ENCODE results near the gene HPSE2.

The HPSE2 gene

DNA sequence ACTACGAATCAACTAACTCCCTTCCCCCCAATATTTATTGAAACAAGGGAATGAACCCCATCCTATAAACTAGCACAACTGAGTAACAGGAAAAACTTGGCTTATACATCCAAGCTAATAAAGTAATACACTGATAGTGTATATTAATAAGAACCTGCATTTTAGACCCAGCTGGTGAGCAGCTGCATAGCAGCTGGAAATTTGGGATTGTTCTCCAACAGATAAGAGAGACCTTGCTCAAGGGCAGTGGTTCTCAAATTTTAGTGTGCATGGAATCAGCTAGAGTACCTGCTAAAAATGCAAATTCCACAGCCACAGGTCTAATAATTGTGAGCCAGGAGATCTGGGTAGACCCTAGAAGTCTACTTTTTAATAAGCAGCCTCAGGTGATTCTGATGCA, 404.3 kb downstream of the HPSE2 start:
- no peak for FAIRE-seq

DNA sequence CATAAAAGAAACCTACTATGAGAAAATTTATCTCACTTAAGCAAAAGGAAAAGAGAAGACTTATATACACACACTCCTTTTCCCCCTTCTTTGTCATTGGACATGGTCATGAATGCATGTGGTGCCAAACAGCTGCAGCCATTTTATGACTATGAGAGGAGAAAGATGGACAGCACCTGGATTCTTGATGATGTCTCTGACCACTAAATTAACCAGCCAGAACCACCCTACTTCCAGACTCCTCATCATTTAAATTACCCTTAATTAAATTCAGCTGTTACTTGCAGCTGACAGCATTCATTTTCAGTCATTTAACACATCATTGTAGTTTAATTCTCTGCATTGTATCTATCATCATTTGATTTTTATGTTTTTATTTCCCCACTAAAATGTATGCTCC, 409.9 kb downstream of the HPSE2 start:
- FAIRE-seq: no peak

DNA sequence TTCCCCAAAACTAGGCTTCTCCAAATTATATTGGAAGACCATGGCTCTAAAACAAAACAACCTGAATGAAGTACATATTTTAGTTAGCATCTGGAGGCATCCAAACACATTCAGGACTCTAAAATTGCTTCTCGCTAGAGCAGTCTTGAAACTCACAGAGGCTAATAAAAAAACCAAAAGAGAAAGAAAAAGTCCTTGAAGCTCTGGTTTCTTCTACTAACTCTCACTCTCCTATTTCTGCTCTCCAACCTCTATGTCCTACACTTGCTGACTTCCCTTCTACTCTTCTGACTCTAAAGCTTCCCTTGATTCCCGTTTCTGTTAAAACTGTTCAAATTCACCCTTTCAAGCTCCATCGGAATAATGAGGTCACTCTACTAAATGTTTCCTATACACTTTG, 418.3 kb downstream of the HPSE2 start:
- no peak for FAIRE-seq

DNA sequence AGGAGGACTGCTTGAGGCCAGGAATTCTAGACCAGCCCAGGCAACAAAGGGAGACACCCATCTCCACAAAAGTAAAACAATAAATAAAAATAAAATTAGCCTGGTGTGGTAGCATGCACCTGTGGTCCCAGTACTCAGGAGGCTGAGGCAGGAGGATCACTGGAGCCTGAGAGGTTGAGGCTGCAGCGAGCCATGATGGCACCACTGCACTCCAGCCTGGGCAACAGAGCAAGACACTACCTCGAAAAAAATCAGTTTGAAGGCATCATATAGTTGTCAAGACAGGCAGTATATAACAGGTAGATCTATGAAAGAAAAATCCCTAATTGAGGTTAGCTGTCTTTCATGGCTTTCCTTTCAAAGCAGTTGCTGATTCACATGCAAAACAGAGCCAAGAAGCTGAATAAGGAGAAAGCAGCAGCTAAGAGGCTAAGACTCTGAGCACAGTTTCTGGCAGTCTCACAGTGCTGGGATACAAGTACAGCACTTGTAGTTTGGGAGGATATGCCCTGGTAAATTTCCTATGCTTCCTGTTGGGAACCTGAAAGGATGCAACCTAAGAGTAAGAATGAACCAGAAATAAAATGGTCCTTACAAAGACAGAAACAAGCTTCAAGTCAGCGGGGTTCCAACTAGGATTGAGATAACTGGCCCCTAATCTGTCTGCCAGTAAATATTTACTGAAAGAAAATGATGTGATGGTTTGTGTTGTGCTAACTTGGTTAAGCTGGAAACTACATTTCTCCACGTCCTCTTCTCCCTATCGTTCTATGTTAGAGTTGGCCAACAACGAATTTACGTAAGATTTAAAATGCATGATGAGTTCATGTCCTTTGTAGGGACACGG, 420.4 kb downstream of the HPSE2 start:
- no peak for FAIRE-seq

DNA sequence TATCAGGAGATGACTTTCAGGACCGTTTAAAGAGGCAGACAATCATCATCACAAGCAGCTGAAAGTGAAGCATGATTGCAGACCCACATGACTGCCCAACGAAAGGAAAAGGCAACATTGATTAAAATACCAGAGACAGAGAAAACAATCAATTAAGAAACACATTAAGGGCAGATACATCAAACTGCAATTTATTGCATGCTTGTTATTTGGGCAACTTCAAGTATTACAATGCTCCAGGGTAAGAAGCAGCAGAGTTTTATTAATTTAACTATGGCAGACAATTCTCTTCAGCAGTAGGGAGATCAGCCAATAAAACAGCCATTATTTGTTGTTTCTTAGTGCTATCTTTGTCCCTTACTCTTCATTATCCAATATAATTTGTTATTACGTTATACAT, 421.2 kb downstream of the HPSE2 start:
- no peak for FAIRE-seq

DNA sequence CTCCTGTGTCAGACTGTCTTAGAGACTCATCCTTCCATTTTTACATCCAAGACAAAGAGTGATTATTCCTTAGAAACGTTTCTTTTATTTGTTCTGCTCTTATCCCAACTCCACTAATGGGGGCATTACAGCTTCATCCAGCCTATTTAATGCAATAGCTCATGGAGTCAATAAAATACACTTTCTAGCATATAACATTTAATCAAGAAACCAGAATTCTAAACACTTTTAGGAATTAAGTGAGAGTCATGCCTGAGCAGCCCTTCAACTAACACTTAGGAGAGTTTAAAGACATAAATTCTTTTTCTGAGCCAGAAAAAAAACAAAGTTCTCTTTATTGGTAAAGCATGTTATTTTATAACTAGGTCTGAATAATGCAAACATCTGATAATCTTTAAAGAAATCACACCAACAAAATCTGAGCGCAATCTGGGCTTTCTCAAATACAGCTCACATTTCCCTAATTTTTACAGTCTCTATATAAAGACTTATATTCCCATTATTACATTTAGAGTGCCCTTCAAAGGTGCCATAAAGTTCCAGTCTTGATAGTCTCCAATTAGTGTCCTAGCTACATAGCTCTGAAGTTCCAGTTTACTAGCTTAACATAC, 427.3 kb downstream of the HPSE2 start:
- FAIRE-seq: no peak

DNA sequence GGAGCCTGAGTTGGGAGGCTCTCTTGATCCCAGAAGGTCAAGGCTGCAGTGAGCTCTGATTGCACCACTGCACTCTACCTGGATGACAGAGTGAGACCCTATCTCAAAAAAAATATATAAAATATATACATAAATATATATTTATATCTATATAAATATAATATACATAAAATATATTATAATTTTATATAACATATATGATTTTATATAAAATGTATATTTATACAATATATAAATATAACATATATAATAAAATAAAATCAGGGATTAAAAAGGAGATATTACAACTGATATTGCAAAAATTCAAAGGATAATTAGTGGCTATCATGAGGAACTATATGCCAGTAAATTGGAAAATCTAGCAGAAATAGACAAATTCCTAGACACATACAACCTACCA, 435.4 kb downstream of the HPSE2 start:
- FAIRE-seq: peak; percentile 82

DNA sequence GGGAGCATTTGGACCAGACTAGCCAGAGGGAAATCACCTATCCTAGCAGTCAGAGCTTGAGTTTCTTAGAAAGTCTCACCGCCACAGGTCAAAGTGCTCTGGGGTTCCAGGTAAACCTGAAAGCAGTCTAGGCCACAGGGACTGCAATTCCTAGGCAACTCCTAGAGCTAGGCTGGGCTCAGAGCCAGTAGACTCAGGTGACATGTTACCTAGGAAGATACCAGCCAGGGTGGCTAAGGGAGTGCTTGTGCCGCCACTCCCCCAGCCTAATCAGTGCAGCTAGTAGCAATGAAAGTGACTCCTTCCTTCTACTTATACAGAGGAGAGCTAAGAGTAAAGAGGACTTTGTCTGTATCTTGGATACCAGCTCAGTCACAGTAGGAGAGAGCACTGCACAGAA, 440.2 kb downstream of the HPSE2 start:
- no peak for FAIRE-seq

DNA sequence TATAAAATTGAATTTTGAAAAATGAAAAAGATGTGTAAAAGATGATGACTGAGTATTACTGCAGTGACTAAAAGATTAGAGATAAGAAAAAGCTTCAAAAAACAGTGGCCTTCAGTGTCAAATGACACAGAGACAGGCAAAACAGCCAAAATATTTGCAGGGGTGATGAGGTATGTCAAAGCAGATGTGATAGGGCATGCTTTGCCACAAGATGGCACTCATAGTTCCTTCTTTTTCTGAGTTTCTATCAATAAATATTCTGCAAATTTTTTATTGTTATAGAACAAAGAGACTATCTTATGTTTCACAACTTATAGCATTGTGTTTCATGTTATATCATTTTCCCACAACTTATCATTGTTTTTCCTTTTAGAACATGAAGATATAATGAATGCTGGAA, 444.8 kb downstream of the HPSE2 start:
- FAIRE-seq: no peak

DNA sequence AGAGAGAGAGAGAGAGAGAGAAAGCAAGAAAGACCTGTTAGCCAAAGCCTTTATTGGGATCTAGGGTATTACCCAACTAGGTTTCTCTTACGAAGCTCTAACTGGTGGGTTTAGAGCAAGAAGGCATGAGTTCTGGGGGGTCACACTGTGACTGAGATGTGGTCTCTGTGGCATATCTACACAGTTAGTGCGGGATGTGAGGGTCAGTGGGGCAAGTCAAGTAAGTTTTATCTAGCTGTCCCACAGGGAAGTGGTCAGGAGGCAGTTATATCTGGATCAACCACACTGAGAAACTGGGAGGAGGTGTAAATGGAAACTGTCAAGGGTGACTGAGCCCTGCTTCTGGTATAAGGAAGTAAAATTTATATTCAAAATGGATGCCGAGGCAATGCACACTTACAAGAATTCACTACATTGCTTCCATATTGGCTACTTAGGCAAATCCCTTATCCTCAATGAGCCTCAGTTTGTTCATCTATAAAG, 457.3 kb downstream of the HPSE2 start:
- no peak for FAIRE-seq

DNA sequence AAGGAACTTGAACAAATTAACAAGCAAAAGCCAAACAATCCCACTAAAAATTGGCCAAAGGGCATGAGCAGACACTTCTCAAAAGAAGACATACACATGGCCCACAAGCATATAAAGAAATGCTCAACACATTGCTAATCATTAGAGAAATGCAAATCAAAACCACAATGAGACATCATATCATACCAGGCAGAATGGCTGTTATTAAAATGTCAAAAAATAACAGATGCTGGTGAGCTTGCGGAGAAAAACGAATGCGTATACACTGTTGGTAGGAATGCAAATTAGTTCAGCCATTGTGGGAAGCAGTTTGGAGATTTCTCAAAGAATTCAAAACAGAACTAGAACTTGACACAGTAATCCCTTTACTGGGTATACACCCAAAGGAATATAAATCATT, 477.2 kb downstream of the HPSE2 start:
- FAIRE-seq: no peak

DNA sequence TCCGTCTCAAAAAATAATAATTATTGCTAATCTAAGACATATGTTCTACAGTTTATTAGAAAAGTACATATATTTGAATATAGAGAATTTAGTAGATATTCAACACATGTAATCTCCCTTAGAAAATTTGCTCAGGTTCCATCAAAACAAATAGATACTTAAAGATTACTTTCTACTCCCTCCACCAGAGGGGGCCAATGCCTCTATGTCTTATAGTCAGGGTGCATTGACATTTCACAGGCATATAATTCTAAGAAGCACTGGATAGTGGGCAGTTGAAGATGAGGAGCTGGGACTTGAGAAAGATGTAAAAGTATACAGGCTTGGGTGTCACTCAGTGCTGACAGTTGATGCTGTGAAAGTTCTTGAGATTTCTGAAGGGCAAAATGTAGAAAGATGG, 487.4 kb downstream of the HPSE2 start:
- FAIRE-seq: peak; percentile 61

DNA sequence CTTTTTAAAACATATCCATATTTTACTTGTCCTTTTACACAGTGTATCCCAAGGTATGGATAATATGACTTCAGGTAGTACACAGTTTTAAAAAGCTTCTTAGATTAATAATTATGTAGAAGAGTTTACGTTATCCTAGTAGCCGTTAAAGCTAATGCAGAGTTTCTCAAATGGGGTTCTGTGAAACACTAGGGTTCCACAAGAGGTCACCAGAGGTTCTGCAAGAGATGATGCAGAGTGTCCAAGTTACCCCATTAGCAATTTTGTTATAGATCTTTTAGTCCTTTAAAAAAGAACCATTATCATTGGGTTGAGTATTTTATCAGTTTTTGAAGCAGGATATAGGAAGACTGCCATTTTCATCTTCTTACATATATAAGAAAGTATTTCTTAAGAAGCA, 490.0 kb downstream of the HPSE2 start:
- no peak for FAIRE-seq

DNA sequence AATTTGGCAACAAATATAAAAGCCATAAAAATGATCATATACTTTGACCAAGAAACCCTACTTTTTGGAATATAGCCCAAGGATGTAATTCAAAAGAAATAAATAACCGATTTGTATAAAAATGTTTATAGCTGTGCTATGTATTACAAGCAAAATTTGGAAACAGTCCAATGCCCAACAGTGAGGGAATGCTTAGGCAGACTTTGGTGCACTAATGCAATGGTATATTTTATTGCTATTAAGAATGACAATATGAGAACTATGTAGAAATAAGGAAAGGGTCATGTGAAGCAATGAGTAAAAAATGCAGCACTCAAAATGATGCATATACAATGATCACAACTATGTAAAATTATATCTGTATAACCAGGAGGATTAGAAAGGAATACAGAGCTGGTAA, 515.1 kb downstream of the HPSE2 start:
- no peak for FAIRE-seq

DNA sequence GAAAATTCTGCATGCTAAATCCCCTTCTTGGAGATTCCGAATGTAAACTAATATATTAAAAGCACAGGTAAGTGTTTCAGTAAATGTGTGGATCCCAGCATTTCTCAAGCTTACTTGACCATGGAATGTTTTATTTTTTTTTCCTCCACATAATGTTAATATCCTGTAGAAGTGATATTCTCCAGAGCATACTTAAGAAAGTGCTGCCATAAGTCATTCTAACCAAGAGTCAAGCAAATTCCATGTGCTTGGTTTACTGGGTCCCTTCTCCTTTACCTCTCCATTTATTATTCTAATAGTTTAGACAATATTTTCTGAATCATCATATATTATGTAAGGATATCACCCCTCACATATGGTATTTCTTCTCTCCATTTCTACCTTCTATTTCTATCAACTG, 522.1 kb downstream of the HPSE2 start:
- no peak for FAIRE-seq

DNA sequence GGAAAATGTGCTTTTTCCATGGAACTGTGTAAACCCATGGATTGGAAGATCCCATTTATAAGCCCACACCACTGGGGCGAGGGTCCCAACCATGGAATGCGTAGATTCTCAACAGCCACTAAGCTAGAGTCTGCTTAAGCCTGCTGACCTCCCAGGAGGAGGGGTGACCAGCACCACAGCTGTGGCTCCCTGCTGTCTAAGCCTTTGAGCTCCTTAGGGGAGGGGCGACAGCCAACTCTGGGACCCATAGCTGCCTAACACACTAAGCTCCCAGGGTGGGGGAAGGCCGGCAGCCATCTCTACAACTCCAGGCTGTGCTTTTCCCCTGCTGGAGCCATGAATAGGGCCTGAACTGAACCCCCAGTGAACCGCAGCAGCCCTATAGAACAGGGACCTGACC, 539.1 kb downstream of the HPSE2 start:
- no peak for FAIRE-seq

DNA sequence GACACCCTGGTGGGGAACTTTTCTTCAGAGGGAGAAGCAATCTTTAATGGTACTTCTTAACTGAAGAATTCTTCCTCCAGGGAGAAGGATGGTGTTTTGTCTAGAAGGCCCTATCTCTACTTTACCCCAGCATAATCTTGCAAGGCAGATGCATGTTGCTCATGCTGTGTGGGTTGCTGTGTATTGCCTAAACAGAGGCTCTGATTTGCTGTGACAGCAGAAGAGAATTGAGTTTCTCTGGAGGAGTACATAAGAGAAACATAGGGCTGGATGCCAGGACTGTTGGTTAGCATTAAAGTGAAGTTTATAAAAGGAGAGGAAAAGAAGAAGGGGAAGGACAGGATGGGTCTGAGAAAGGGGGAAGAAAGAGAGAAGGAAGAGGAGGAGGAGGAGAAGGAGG, 540.8 kb downstream of the HPSE2 start:
- no peak for FAIRE-seq

DNA sequence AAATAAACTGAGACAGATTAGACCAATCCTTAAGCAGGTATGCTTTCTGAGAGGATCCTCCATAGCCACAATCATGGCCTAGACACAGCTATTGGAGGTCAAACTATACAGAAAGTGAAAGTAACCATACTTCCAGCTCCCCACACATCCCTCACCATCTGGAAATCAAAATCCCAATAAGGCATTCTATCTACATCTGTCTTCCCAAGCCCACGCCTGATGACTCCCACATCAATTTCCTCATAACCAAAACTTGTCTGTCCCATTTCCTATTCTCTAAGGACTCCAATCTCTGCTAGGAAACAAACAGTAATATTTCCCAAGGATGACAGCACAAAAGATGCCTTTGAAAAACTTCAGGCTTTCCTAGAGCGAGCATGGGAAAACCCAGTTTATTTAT, 541.6 kb downstream of the HPSE2 start:
- no peak for FAIRE-seq

DNA sequence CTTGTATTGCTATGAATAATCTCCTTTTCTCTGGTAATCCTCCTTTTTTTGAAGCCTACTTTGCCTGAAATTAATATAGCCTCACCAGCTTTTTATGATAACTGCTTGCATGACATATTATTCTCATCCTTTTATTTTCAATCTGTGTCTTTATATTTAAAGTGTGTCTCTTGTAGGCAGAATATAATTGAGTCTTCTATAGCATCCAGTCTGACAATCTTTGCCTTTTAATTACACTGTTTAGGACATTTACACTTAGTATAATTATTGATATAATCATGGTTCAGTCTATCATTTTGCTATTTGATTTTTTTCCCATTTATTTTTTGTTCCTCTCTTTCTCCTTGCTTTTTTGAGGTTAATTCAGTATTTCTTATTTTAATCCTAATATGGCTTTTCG, 548.0 kb downstream of the HPSE2 start:
- FAIRE-seq: no peak

DNA sequence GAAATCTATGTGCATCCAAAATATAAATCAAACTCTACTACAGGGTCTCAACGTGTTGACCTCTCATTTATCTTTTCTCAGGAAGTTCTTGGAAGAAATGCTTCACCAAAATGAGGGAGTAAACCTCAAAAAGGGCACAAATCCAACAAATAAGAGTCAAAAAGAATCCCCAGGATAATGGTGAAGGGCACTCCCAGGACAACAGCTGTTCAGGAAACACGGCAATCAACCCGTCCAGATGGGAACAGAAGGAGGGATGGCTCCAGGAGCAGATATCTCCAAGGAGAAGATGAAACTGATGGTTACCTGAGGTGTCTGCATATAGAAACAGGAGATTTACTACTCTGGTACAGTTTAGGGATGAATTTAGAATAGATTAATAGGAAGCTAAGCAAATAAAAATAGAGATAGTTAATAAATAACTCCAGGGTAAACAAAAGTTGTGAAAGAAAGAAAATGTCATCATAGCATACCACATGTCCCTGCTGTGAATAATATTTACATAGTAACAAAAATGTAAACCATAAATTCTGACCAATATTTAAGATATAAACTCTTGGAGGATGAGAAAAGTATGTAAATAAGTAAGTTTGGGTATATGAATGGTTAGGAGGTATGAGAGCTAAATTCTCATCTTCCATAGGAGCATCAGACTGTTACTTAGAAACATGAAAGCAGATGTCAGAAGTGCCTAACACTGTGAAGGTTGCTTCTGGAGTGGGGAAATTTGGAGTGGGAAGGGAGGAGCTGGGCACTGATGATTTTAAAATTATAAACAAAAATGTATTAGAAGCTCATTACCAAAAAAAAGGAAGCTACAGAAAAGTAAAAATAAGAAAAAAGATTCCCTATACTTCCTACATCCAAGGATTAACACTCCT, 551.4 kb downstream of the HPSE2 start:
- no peak for FAIRE-seq

DNA sequence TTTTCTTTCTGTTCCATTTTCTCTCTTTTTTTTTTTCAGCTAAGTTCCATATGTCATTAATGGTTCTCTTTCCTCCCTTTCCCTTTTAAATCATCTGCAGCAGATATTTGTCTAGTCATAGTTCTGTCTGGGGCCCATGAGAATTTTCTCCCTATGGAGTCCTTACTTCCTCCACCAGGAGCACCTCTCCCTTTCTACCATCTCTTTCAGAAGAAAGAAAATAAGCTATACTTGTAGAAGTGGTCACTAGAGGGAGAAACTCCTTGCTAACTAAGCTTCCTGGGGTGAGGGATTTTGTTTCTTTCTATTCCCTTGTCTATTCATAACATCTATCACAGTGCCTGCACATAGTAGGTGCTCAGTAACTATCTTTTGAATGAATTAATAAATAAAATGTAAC, 558.8 kb downstream of the HPSE2 start:
- FAIRE-seq: no peak

DNA sequence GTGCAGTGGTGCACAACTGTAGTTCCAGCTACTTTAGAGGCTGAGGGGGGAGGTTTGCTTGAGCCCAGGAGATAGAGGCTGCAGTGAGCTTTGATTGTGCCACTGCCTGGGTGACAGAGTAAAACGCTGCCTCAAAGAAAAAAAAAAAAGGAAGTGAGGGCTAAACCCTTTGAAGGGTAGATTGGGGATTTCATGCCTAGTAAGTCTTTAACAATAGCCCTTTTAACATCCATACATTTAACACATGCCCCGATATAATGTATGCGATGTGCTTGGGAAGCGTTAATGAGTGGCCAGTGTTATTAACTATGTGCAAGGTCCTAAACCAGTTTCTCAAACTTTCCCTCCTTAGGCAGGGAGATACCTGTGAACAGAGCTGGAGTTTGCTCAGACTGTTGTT, 559.8 kb downstream of the HPSE2 start:
- no peak for FAIRE-seq

DNA sequence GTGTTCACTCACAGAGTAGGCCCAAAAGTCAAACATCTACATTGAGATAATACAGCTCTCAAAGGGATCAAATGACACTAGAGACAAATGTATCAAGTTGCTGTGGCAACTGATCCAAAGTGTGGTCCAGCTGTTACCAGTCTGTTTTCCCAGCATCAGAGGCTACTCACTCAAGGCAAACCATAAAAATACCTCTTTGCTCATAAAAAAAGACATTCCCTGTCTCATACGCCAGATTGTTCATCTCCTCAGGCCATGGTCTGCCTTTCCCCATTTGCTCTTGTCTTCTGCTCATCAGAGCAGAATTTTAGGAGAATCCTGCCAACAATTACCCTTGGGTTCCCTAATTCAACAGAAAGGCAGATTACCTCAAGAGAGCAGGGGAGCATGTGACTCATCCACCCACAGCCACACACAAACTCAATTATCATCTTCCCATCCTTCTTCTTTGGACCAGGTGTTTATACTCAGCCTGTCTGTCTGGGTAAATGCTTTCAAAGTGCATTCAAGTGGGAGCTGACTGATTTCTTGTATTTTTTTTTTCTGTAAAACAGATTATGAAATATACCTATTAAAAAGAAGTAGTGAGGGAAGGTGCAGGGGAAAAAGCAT, 562.4 kb downstream of the HPSE2 start:
- no peak for FAIRE-seq

Measured in G401.6 (cell line).